ENCODE data around the gene OSBPL2.

The OSBPL2 gene

DNA sequence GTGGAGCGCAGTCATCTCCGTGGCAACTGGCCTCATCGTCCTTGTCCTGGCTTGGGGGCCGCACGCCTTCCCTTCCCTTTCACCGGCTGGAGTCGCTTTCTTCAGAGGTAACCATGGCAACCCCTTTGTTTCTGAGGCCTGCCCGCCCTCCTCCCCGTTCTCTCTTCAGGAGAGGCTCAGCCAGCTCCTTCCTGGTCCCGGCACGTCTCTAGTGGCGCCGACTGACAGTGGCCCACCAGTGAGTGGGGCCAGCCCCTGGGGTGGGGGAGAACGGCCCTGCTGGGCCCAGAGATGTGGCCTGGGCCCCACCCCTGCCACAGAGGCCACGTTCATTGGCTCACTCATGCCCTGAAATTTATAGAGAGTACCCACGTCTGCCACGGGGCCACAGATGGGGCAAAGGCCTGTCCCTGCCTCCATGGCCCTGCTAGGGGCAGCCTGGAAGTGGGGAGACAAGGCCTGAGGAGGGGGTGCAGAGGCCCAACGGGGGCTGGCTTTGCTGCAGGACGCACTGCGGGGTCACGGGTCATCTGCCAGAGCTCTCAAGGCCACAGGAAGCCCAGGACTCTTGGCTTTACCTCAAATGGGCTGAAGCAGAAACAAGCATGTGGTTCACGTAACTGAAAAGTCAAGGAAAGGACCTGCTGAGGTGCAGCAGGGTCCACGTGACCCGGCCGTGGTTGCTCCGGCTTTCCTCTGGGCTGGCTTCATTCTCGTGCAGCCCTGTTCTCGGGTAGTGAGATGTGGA lies 1.4 kb upstream of the OSBPL2 start:
- DNase-seq, result no peak

DNA sequence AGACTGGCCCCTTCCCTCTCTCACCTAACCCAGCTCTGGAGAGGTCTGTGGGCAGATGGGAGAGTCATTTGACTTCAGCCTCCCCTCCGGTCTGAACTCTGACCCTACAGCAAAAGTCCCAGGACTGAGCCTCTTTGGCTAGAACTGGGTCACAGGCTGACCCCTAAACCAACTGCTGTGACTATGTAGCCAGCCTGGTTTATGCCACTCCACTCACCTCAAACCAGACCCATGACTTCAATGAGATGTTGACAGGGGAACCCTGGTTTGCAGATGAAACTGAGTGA lies 864 bp upstream of the OSBPL2 start:
- DNase-seq, result no peak

GRCh38 chr20:62238569-62239277 lies 402 bp downstream of the OSBPL2 start:
- DNase-seq, result peak in 1 of 2 donors; percentile 14

- DNase-seq, result no peak
These were observed 1.1 kb downstream of the OSBPL2 start for GRCh38 chr20:62239278-62239879.

DNA sequence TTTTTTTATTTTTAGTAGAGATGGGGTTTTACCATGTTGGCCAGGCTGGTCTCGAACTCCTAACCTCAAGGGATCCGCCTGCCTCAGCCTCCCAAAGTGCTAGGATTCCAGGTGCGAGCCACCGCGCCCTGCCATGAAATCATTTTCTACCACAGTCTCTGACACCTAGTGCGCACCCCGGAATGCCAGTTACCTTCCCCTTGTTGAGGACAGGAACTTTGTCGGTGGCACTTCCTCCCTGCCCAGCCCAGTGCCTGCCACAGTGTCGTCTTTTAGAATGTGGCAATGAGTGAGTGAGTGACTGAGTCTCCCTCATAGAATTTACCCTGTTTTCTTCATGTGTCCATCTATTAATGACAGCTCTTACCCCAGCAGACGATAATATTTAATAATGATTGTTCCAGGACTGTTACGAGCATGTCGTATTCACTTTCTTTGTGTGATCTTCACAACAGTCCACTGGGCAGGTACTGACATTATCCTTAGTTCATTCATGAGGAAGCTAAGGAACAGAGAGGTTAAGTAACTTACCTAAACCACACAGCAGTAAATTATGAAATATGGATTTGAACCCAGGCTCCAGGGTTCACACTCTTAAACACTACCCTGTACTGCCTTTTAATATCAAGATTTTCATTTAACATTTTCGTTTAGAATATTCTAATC lies 1.8 kb downstream of the OSBPL2 start:
- no peak for DNase-seq

- no peak for DNase-seq
These were observed 3.2 kb downstream of the OSBPL2 start for GRCh38 chr20:62241506-62241905.

- no peak for DNase-seq
These were observed 3.9 kb downstream of the OSBPL2 start for GRCh38 chr20:62242176-62242575.

GRCh38 chr20:62243106-62243505 lies 4.8 kb downstream of the OSBPL2 start:
- no peak for DNase-seq

- no peak for DNase-seq
These were observed 5.7 kb downstream of the OSBPL2 start for GRCh38 chr20:62243906-62244515.

DNA sequence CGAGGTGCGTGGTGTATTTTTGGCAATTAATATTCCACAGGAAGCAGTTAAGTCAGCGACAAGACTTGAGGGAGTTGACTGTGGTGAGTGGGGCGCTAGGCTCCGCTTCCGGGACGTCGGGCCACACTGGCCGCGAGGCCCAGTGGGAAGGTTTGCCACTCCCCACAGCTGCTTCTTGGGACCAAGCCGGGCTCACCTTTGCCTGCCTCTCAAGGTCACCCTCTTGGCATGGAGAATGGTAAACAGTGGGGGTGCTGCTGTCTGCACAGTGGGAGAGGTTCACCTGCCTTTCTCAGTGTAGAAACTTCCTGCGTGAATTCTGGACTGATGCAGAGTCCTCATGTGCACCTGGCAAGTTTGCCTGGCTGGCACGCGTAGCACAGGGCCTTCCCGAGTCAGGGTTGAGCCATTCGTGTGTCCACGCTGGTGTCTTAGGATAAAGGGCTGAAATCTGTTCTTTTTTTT lies 6.4 kb downstream of the OSBPL2 start:
- no peak for DNase-seq

- no peak for DNase-seq
These were observed 7.6 kb downstream of the OSBPL2 start for GRCh38 chr20:62245911-62246280.

GRCh38 chr20:62246431-62246830 lies 8.1 kb downstream of the OSBPL2 start:
- no peak for DNase-seq

- no peak for DNase-seq
These were observed 8.7 kb downstream of the OSBPL2 start for GRCh38 chr20:62246872-62247652.

DNA sequence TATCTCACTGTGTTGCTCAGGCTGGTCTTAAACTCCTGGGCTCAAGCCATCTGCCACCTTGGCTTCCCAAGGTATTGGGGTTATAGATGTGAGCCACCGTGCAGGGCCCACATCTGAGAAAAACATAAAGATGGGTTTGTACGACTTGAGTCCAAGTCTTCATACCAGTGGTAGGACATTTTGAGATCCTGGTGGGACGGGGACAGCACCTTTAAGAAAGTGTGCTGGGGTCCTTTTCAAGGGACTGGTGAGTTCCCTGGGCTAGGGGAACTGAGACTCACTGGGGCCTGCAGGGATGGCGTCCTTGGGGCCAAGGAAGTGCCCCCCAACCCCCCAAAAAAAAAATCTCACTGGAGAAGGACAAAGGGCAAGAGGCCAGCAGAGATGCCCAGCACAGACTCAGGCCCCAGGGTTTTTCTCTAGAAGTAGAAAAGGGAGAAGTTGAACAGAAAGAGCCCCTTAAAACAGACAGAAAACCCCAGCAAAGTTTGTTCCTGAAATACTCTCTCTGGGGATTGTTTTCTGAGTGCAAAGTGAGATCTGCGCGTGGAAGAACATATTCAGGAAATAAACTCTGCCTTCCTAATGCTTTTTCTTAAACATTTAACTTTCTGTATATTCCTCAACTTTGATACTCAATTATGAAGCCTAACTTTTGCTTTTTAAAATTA lies 10.7 kb downstream of the OSBPL2 start:
- no peak for DNase-seq

- no peak for DNase-seq
These were observed 14.1 kb downstream of the OSBPL2 start for GRCh38 chr20:62252342-62252966.

- DNase-seq, result no peak
These were observed 15.1 kb downstream of the OSBPL2 start for GRCh38 chr20:62253398-62253797.

DNA sequence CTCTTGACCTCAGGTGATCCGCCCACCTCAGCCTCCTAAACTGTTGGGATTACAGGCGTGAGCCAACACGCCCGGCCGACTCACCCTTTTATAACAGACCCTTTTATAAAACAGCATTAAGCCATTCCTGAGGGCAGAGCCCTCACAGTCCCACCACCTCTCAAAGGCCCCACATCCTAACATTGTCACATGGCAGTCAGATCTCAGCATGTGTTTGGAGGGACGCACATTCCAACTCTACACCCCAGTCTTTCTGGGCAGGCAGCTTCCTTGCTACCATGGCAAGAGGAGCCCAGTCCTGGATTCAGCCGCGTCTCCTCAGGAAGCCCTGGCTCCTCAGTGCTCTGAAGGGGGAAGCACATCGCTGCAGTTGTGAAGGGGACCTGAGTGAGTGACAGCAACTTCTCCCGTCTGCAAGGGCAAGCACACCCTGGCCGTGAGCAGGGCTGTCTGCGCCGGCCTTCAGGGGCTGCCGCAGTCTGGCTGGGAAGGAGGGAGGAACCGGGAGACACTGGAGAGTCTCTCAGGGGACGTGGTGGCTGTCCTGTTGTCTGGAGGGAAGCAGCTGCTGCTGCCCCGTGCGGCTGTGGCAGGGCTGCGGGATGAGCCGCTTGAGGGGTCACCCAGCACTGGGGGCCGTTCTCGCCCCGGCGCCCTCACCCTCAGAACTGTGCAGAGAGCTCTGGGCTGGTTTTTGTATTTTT lies 15.9 kb downstream of the OSBPL2 start:
- DNase-seq, result no peak

DNA sequence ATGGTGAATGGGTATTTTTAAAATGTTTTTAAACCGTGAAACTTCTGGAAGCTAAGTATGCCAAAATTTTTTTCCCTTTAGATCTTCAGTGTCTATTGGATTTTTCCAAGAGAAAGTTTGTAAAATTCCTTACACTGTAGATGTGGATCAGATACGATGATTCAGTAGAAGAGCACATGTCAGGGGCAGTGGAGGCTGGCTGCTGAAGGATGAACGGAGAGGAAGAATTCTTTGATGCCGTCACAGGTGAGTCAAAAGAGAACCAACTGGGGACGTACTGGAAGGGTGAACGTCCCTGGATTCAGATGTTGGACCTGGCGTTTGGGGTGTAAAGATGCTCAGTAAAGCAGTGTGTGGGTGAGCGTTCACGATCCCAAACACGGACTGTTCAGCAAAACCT lies 17.7 kb downstream of the OSBPL2 start:
- no peak for DNase-seq

DNA sequence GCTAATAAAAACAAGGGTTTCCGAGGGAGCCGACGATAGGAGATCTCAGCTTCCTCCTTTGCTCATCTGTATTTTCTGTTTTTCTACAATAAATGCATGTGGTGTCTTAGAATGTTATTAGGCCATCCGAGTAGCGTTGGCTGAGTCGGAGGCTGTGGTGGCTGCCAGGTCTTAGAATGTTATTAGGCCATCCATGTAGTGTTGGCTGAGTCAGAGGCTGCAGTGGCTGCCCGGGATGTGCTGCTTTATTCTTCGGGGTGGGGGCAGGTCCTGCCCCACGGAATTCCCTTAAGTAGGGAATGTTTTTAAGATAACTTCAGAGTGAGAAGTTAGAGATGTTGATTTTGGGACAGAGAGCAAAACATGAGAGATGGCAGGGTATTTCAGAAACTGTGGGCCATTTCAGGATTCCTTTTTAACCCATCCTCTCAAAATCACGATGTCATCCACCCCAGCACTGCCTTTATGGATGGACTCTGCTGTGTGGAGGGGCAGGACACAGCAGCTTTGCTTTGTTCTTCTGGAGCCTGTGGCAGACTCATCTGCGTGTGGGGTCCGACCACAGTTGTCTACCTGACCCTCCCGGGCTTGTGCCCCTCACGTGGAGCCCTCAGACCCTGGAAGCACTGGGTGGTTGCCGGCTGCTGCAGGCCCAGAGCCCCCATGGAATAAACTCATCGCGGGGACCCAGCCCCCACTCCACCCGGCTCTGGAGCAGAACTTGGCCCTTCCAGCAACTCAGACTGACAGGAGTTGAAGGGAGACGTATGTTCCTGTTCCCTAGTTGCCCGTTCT lies 20.4 kb downstream of the OSBPL2 start:
- DNase-seq, result no peak

DNA sequence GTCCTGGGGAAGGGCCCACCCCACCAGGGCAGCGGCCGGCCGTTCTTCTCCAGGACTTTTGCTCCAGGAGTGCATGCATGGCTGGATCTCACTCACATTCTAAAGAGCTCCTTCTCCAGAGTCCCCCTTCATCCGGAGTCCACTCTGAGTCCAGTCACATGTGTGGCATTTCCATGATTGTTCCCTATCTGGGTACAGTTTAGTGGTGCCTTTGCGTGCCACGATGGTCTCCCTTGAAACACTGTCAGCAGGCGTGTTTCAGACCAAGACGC lies 20.9 kb downstream of the OSBPL2 start:
- no peak for DNase-seq
